Upper lobe of left lung (tissue), 4 donors: ENCODE measurements around the gene TTK.

Experiments
- CTCF ChIP-seq, 6 experiments: fragments of 450-650 bp in 4 of 6; fragments of 200-600 bp in 2 of 6; sonication (generic) in 2 of 6; IDR thresholded peaks; one replicate each; pipeline ENCODE4 v1.5.1; 2016 to 2019; ENCODE audit warnings: antibody characterized with exemption in 6 of 6
- POLR2A ChIP-seq, 4 donors: fragments of 450-650 bp; IDR thresholded peaks; one replicate each; pipeline ENCODE4 v1.5.1; 2016 to 2017; ENCODE audit warnings: antibody characterized with exemption in 4 of 4, mild to moderate bottlenecking in 2 of 4
- POLR2AphosphoS5 ChIP-seq, 2 donors: sonication (generic); formaldehyde crosslinking; IDR thresholded peaks; one replicate each; pipeline ENCODE4 v1.5.1; 2017; ENCODE audit warnings: antibody characterized with exemption in 2 of 2

DNA sequence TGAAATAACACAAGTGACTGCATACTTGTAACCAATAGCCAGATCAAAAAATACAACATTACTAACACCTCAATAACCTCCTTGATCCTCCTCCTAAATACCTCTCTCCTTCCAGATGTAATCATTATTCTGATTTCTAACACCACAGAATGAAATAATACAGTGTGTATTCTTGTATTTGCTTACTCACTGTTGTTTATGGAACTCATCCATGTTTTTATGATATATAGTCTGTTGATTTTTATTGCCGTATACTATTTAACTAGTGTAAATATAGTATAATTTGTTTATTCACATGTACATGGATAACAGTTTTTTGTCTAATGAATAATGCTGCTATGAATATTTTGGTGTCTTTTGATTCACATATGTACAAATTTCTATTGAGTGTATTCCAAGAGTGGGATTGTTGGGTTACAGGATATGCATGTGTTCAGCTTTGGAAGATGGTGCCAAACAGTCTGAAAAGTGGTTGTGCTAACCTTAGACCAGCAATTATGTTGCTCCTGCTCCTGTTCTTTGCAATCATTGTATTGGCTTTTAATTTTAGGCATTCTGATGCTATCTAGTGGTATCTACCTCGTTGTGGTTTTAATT, 11.5 kb downstream of the TTK start:
- TF ChIP-seq POLR2AphosphoS5 (IDR thresholded peaks at IDR 0.05): no peak
- no peak for TF ChIP-seq CTCF (IDR thresholded peaks at IDR 0.05)
- no peak for TF ChIP-seq POLR2A (IDR thresholded peaks at IDR 0.05)
